ENCODE data around the gene FHOD1. TPM values are rescaled to one million over a fixed set of nuclear protein-coding genes. Genes with fewer than 3 reads are reported as not detected.
A peak's percentile ranks its signal among the peaks of the same experiment; 100 is the strongest.

Gene FHOD1
- total RNA-seq, 2 experiments from 2014 or later = 94.8 to 99.1 TPM

DNA sequence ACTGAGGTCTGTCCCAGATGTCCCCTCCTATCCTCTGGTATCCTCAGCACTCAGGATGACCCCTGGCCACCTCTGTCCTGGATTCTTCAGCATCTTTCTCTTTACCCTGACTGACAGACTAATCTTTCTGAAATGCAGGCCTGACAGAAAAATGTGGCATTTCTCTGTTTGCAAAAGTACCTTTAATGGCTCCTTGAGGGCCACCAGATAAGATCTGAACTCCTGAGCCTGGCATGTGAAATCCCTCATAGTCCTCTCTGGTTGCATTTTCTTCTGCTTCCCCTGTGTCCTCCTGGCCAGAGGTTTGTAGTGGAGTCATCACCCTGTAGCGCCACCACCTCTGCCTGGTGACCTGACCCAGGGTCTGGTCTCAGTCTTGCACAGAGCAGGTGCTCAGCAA, 50.4 kb downstream of the FHOD1 start:
- peaks cover 65% of the 10 kb centered on the region for H3K36me3 Mint-ChIP-seq (ENCODE audit: low read depth)
- H3K4me1 Mint-ChIP-seq = peaks cover 46% of the 10 kb centered on the region
- H3K27ac Mint-ChIP-seq = no peak overlapping the region
- POLR2A ChIA-PET = interaction anchor here (1.1 to 1.6 kb wide), 3 partner anchors 9 to 48 kb away, joined by 3 to 8 read pairs (median 3); partner anchors contain the start of gene TMEM208
- CTCF ChIA-PET = interaction anchor here (1.2 to 2.8 kb wide), 4 partner anchors 11 to 81 kb away, joined by 3 to 12 read pairs (median 7); partner anchors contain the start of gene TMEM208
- no peak for DNase-seq
- H3K9me3 Mint-ChIP-seq = no peaks in the 10 kb centered on the region
- no peak overlapping the region for H3K4me3 Mint-ChIP-seq
- no peaks in the 10 kb centered on the region for H3K27me3 Mint-ChIP-seq

DNA sequence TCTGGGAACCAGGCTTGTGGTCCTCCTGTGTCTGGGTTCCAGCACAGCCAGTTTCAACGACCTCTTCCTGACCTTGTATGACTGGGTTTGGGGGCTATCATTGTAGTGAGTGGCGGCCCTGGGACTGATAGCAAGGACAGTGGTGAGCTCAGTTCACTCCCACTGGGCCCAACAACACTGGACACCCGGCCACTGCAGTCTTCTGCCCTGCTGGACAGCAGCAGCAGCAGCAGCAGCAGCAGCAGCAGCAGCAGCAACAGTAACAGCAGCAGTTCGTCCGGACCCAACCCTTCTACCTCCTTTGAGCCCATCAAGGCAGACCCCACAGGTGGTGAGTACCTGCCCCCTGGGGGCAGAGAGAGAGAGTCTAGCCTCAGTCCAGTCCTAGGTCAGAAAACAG, 51.6 kb downstream of the FHOD1 start:
- Mint-ChIP-seq H3K36me3 (ENCODE audit: low read depth) (peaks cover 62% of the 10 kb centered on the region), H3K9me3 (no peaks in the 10 kb centered on the region), H3K27ac (peak overlapping the region; percentile 21), H3K4me3 (no peak overlapping the region), H3K27me3 (no peaks in the 10 kb centered on the region), H3K4me1 (peaks cover 53% of the 10 kb centered on the region)
- ChIA-PET POLR2A (interaction anchor here (1.2 kb wide), 1 partner anchor 35 kb away, joined by 3 read pairs; no protein-coding TSS in a partner anchor), CTCF (no interaction called here)
- no peak for DNase-seq

DNA sequence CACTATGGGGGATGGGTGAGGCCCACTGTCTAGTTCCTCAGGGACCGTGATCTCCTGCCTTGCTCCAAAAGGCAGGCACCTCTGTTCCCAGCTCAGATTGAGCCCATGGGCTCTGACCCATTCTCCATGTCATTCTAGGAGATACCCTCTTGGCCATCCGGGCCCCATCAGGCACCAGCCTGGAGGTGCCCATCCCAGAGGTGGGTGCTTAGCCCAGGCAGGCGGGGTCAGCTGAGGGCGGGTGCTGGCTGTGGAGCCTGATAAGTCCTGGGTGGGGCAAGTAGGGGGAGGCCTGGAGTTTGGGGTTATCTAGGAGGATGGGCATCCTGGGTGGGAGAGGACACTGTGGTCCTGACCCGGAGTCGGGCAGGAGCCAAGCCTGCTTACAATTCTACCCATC, 53.0 kb downstream of the FHOD1 start:
- peak overlapping the region; percentile 86 for H3K4me3 Mint-ChIP-seq
- POLR2A ChIA-PET = interaction anchor here (1.4 to 3.1 kb wide), 3 partner anchors 15 to 34 kb away, joined by 5 to 16 read pairs (median 14); partner anchors contain the start of genes FBXL8, TMEM208 and TRADD
- CTCF ChIA-PET = interaction anchor here (0.6 to 2.2 kb wide), 4 partner anchors 24 to 108 kb away, joined by 3 to 5 read pairs (median 4); no protein-coding TSS in a partner anchor
- peaks cover 53% of the 10 kb centered on the region for H3K4me1 Mint-ChIP-seq
- H3K27me3 Mint-ChIP-seq = no peaks in the 10 kb centered on the region
- H3K9me3 Mint-ChIP-seq = no peaks in the 10 kb centered on the region
- H3K36me3 Mint-ChIP-seq (ENCODE audit: low read depth) = peaks cover 56% of the 10 kb centered on the region
- no peak for DNase-seq
- peak overlapping the region; percentile 83 for H3K27ac Mint-ChIP-seq

DNA sequence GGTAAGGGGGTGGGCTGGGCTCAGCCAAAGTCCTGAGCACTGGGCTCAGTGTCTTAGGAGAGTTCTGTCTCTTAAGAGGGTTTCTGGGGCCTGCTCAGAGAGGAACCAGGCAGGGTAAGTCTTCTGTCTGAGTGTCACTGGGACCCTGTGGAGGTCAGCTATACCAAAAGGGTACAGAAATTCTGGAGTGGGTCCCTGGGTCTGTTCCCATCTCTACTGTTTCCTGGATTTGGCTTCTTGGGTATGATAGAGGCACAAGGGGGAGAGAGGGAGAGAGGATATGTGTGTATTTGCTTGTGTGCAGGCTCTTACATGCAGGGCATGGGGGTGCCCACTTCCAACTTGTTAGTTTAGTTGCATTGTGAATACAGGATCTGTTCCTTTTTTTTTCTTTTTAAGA, 53.7 kb downstream of the FHOD1 start:
- ChIA-PET POLR2A (interaction anchor here (1.0 to 3.1 kb wide), 12 partner anchors 16 to 218 kb away, joined by 4 to 18 read pairs (median 7); partner anchors contain the start of genes FBXL8, TMEM208 and TRADD), CTCF (interaction anchor here (0.6 to 2.2 kb wide), 9 partner anchors 18 to 246 kb away, joined by 3 to 7 read pairs (median 5); partner anchors contain the start of genes FBXL8, TMEM208 and TRADD)
- peak overlapping the region; percentile 83 for H3K27ac Mint-ChIP-seq
- no peaks in the 10 kb centered on the region for H3K27me3 Mint-ChIP-seq
- peaks cover 55% of the 10 kb centered on the region for H3K36me3 Mint-ChIP-seq (ENCODE audit: low read depth)
- peaks cover 53% of the 10 kb centered on the region for H3K4me1 Mint-ChIP-seq
- H3K9me3 Mint-ChIP-seq = no peaks in the 10 kb centered on the region
- H3K4me3 Mint-ChIP-seq = peak overlapping the region; percentile 86
- no peak for DNase-seq

DNA sequence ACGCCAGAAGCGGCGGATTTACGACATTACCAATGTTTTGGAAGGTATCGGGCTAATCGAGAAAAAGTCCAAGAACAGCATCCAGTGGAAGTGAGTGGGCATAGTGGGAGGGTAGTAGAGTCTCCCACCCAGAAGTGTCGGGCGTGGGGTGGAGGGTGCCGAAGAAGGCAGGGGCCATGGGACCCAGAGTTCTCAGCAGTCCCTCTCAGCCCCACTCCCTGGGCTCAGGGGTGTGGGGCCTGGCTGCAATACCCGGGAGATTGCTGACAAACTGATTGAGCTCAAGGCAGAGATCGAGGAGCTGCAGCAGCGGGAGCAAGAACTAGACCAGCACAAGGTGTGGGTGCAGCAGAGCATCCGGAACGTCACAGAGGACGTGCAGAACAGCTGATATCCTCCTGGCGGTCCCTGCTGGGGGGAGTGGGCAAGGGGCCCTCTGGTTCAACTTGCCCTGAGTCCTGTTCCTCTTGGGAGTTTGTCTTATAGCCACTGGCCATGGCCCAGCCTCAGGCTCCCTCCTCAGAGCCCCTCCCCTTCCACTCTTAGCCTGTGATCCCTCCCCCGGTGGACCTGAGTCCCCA, 54.4 kb downstream of the FHOD1 start:
- Mint-ChIP-seq H3K9me3 (no peaks in the 10 kb centered on the region), H3K27me3 (no peaks in the 10 kb centered on the region), H3K36me3 (ENCODE audit: low read depth) (peaks cover 49% of the 10 kb centered on the region), H3K4me1 (peaks cover 50% of the 10 kb centered on the region), H3K27ac (peak overlapping the region; percentile 83), H3K4me3 (peak overlapping the region; percentile 86)
- ChIA-PET CTCF (interaction anchor here (0.9 to 2.2 kb wide), 15 partner anchors 18 to 245 kb away, joined by 3 to 7 read pairs (median 4); partner anchors contain the start of genes FBXL8, TMEM208 and TRADD), POLR2A (interaction anchor here (0.9 to 3.1 kb wide), 18 partner anchors 9 to 218 kb away, joined by 3 to 18 read pairs (median 5); partner anchors contain the start of genes B3GNT9, FBXL8, PHAF1 and TMEM208)
- DNase-seq = peak; percentile 57

DNA sequence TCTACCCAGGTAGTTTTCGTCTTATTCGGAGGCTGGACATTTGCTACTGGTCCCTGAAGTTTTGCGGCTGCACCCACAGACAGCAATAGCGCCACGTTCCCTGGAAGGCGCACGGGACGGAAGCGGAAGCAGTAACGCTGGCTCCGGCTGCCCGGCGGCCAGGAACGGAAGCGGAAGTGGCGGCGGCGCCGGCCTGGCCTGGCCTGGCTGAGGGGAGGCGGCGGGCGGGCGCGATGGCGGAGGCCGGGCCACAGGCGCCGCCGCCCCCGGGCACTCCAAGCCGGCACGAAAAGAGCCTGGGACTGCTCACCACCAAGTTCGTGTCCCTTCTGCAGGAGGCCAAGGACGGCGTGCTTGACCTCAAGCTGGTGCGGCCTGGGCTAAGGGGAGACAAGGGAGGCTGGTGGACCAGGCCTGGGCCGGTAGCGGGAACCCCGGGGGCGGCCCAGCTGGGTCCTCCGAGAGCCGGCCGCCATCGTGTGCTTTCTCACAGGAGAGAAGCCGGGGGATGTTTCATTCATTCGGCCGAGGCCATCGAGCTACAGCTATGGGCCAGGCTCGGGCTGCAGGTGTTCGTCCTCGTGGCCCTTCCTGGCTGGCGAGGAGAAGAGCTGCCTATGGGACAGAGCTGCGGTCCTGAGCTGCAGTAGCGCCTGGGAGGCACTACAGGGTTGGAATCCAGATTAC, 55.1 kb downstream of the FHOD1 start, which contains the start of gene E2F4:
TSS of gene E2F4 (plus strand) at position 161 of the 687 bp plus-strand sequence. CDS start at position 234, 73 bp downstream.
- POLR2A ChIA-PET = interaction anchor here (0.9 to 3.1 kb wide), 17 partner anchors 10 to 217 kb away, joined by 3 to 18 read pairs (median 5); partner anchors contain the start of genes B3GNT9, FBXL8, PHAF1 and TMEM208
- CTCF ChIA-PET = interaction anchor here (0.9 to 2.2 kb wide), 14 partner anchors 17 to 245 kb away, joined by 3 to 7 read pairs (median 4); partner anchors contain the start of genes FBXL8, TMEM208 and TRADD

DNA sequence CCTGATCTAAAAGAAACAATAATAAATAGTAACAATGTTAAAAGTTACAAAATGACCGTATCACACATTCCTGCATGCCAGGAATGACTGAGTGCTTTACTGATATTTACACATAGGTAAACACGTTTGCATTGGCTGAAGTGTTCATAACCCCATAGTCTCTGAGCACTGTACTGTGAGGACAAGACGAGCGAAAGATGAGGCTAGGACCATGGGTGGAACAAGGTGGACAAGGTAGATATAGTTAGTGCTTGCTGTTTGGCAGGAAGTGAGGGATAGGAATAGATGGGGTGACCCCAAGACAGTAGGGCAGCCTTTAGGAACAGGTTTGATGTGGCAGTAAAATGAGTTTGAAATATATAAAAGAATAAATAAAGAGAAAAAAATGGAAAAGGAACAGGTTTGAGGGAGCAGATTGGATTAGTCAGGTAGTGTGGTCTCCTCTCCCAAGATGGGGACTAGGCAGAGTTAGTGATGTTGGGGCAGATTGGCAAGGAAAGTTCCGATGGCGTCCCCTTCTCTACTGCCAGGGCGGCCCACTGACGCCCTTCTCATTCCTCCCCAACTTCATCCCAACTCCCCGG, 55.8 kb downstream of the FHOD1 start:
- peak overlapping the region; percentile 86 for H3K4me3 Mint-ChIP-seq
- peak overlapping the region; percentile 72 for H3K27ac Mint-ChIP-seq
- H3K36me3 Mint-ChIP-seq (ENCODE audit: low read depth) = peaks cover 38% of the 10 kb centered on the region
- ChIA-PET CTCF (interaction anchor here (0.9 to 1.6 kb wide), 5 partner anchors 28 to 237 kb away, joined by 3 to 5 read pairs (median 4); no protein-coding TSS in a partner anchor), POLR2A (interaction anchor here (1.2 to 2.2 kb wide), 5 partner anchors 11 to 40 kb away, joined by 3 to 14 read pairs (median 3); partner anchors contain the start of genes B3GNT9 and TMEM208)
- no peak for DNase-seq
- H3K9me3 Mint-ChIP-seq = no peaks in the 10 kb centered on the region
- peaks cover 46% of the 10 kb centered on the region for H3K4me1 Mint-ChIP-seq
- no peaks in the 10 kb centered on the region for H3K27me3 Mint-ChIP-seq

More for the DNA sequence above, 55.1 kb downstream of the FHOD1 start, which contains the start of gene E2F4:
- Mint-ChIP-seq H3K27me3 (no peaks in the 10 kb centered on the region), H3K4me3 (peak within 1 kb of the TSS; percentile 86), H3K36me3 (ENCODE audit: low read depth) (peaks cover 44% of the 10 kb centered on the region), H3K9me3 (no peaks in the 10 kb centered on the region), H3K27ac (peak within 1 kb of the TSS; percentile 83), H3K4me1 (peaks cover 50% of the 10 kb centered on the region)
- peak; percentile 91 for DNase-seq

DNA sequence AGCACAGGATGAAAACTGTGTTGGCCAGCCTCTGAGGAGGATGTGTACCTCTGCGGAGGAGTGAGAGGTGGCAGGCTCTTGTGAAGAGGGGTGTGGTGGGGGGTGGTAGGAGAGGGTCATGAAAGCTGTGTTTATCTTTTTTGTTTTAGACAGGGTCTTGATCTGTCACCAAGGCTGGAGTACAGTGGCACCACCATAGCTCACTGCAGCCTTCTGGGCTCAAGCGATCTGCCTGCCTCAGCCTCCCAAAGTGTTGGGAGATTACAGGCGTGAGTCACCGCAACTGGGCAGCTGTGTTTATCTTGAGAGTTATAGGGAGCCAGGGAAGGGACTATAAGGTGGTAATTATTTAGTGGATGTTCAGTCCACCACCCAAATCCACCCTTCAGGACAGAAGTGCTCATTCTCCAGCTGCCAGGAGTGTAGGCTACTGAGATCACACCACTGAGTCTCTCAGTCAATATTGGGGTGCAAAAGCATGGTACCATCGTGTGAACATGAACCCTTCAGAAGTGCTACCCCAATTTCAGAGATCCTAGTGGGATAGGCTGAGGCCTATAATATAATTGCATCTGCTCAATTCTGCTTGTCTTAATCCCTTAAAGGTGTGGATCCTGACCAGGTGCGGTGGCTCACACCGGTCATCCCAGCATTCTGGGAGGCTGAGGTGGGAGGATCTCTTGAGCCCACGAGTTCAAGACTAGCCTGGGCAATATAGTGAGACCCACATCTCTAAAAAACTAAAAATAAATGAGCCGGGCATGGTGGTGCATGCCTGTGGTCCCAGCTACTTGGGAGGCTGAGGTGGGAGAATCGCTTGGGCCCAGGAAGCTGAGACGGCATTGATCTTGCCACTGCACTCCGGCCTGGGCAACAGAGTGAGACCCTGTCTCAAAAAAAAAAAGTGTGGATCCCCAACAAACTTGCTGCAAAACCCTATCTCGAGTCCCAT, 56.6 kb downstream of the FHOD1 start:
- Mint-ChIP-seq H3K9me3 (no peaks in the 10 kb centered on the region), H3K4me1 (peaks cover 41% of the 10 kb centered on the region), H3K36me3 (ENCODE audit: low read depth) (peaks cover 30% of the 10 kb centered on the region), H3K27me3 (peaks cover under 1% of the 10 kb centered on the region), H3K27ac (no peak overlapping the region), H3K4me3 (no peak overlapping the region)
- no peak for DNase-seq
- POLR2A ChIA-PET = no interaction called here
- CTCF ChIA-PET = no interaction called here

DNA sequence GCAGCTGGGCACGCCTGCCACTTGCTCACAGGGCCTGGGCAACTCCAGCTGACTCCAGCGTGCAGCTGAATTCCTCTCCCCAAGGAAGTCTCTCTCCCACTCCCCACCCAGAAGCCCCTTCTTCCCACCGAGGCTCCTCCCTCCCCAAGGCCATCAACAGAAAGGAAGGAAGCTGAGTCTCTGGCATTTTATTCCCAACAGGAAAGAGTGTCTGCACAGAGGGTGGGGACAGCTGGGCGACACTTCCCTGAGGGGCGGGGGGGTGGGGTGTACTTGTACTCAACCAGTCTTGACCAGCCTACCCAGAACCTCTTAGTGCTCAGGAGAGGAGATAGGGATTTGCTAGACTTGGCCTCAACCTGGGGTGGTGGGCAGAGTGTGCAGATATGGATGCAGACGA, 57.2 kb downstream of the FHOD1 start, which contains the start of gene EXOC3L1:
TSS of gene EXOC3L1 (minus strand) at position 96 of the 400 bp plus-strand sequence. CDS start 460 bp downstream, outside the sequence.
- CTCF ChIA-PET = interaction anchor here (1.1 kb wide), 1 partner anchor 172 kb away, joined by 4 read pairs; no protein-coding TSS in a partner anchor
- DNase-seq = no peak
- Mint-ChIP-seq H3K27me3 (peaks cover 8% of the 10 kb centered on the region), H3K36me3 (ENCODE audit: low read depth) (peaks cover 24% of the 10 kb centered on the region), H3K4me1 (peaks cover 41% of the 10 kb centered on the region), H3K27ac (no peak within 1 kb of the TSS), H3K4me3 (no peak within 1 kb of the TSS), H3K9me3 (no peaks in the 10 kb centered on the region)
- POLR2A ChIA-PET = no interaction called here

DNA sequence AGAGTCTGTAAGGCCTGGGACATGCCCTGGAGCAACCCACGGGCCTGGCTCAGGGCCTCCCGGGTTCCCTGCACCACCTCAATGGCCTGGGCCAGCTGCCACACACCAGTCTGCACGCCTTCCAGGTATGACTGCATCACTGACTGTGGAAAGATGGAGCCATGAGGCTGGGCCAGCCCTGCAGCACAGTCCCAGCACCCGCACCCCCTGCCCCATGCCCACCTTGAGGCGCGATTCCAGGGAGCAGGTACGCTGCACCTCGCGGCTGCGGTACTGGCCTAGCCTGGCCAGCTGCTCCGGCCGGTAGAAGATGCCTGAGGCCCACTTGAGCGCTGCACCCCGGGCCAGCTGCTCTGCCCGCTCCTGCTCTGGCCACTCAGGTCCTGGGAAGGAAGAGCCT, 58.5 kb downstream of the FHOD1 start:
- no peaks in the 10 kb centered on the region for H3K9me3 Mint-ChIP-seq
- peaks cover 39% of the 10 kb centered on the region for H3K4me1 Mint-ChIP-seq
- no peak for DNase-seq
- no peak overlapping the region for H3K4me3 Mint-ChIP-seq
- peaks cover 11% of the 10 kb centered on the region for H3K36me3 Mint-ChIP-seq (ENCODE audit: low read depth)
- CTCF ChIA-PET = interaction anchor here (0.7 kb wide), 2 partner anchors 9 to 34 kb away, joined by 3 read pairs; no protein-coding TSS in a partner anchor
- POLR2A ChIA-PET = interaction anchor here (1.1 kb wide), 1 partner anchor 175 kb away, joined by 3 read pairs; no protein-coding TSS in a partner anchor
- H3K27me3 Mint-ChIP-seq = peaks cover 8% of the 10 kb centered on the region
- no peak overlapping the region for H3K27ac Mint-ChIP-seq

DNA sequence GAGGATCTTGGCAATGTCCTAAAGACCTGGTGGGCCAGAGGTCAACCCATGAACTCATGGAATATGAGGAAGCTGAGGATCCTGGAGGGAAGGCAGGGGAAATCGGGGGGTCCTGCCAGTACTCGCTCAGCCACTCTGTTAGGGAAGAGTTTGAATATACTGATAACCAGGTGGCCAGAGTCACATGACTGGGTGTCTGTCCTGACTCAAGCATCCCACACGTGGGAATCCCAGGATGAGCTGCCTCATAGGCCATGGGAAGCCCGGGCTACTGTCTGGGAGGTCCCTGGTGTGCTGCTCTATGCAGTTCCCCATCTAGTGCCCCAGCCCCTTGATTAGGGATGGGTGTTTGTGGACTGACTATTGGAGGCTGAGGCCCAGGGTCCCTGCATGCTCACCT, 59.0 kb downstream of the FHOD1 start:
- H3K4me3 Mint-ChIP-seq = no peak overlapping the region
- peaks cover 8% of the 10 kb centered on the region for H3K27me3 Mint-ChIP-seq
- ChIA-PET POLR2A (interaction anchor here (1.1 kb wide), 1 partner anchor 175 kb away, joined by 3 read pairs; no protein-coding TSS in a partner anchor), CTCF (interaction anchor here (0.7 kb wide), 1 partner anchor 33 kb away, joined by 3 read pairs; no protein-coding TSS in a partner anchor)
- no peak overlapping the region for H3K27ac Mint-ChIP-seq
- H3K9me3 Mint-ChIP-seq = no peaks in the 10 kb centered on the region
- H3K4me1 Mint-ChIP-seq = peaks cover 34% of the 10 kb centered on the region
- peaks cover 6% of the 10 kb centered on the region for H3K36me3 Mint-ChIP-seq (ENCODE audit: low read depth)
- no peak for DNase-seq

All from activated CD4-positive, alpha-beta memory T cell treated with anti-CD3 and anti-CD28 coated beads, Interleukin-2, amount 10 ng/mL, durations not matched to agents 7 days and 5 days (primary cell).